Inferior parietal cortex (tissue), 1 donor: Measurements from ENCODE around the gene ATIC.

ENCODE experiments used
- DNase-seq: peaks from one replicate; pipeline ENCODE4 v3.0.0-alpha.2; 2016; ENCODE audit errors: extremely low spot score

Gene ATIC

DNA sequence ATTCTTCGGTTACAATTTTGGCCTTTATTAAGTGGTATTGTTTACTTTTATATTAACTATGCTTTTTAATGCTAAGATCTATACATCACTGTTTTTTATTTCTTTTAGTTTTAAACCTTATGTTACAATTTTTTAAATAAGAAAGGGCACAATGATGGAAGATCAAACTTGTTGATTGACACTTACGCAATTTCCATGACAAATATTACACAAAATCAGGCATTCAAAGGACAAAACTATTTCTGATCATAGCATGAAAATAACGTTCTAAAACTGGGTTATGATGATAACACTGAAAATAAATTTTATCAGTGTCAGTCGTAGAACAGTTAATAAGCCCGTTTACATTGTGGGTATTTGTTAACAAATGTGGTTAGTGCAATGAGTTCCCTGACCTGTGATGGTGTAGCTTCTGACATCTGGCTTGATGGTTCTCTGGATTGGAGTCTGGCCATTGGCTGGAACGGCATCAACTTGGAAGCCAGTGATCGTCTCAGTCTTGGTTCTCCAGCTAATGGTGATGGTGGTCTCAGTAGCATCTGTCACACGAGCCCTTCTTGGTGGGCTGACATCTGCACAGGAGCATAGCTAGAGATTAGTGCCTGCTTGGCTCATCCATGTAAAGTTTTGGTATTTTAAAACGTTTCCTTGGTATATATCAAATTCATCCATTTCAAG, 64.4 kb downstream of the ATIC start:
- DNase-seq, result no peak

DNA sequence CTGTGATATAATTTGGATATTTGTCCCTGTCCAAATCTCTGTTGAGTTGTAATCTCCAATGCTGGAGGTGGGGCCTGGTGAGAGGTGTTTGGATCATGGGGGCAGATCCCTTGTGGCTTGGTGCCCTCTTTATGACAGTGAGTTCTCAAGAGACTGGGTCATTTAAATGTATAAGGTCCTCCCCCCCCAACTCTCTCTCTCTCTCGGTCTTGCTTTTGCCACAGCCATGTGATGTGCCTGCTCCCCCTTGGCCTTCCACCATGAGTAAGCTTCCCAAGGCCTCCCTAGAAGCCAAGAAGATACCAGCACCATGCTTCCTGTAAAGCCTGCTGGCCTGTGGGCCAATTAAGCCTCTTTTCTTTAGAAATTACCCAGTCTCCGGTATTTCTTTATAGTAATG, 65.4 kb downstream of the ATIC start:
- DNase-seq, result no peak

DNA sequence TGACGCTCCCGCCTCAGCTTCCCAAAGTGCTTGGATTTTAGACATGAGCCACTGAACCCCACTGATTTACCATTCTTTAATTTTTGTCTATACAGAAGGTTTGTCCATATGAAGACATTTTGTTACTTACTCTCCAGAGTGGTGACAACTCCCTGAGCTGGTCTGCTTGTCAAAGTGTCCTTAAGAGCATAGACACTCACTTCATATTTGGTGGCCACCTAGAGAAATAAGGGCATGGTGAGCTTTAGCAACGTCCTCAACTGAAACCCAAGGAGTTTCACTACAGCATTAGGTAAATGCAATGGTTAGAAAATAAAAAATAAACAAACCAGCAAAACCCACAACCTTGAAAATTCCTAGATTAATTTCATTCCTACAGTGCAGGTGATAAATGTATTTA, 66.2 kb downstream of the ATIC start:
- no peak for DNase-seq

DNA sequence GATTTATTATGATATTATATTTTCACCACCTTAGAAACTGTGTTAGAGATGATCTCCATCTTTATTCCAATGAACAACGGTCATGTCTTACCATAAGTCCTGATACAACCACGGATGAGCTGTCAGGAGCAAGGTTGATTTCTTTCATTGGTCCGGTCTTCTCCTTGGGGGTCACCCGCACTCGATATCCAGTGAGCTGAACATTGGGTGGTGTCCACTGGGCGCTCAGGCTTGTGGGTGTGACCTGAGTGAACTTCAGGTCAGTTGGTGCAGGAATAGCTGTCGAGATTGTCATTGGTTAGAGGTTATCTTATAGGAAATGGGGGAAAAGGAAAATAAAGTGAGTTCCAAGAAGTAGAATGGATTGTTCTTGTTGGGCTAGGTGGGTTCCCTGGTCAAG, 67.2 kb downstream of the ATIC start:
- DNase-seq, result no peak

DNA sequence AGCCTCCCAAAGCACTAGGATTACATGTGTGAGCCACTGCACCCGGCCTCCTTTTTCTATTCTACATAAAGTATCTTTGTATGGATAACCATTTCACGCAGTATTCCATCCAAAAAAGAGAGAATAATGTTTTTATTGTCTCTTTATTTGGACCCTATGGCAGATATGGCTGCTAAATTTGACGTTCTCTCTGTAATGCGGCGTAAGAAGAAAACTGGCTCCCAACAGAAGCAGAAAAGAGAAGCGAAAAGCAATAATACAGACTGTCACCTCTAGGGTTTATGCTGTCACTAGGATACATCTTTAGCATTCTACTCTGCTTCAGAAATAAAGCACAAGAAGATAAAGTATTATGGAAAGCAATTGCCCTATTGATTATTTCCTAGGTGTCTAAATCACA, 68.1 kb downstream of the ATIC start:
- DNase-seq, result no peak

DNA sequence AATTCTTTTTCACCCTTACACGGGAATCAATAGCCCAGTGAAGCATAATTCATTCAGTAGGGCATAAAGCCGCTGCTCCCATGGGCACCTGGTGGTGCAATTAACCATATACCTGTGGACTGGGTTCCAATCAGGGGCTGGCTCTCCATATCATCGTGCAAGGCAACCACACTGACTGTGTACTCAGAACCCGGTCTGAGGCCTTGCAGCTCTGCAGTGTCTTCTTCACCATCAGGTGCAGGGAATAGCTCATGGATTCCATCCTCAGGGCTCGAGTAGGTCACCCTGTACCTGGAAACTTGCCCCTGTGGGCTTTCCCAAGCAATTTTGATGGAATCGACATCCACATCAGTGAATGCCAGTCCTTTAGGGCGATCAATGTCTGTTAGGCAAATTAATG, 68.8 kb downstream of the ATIC start:
- no peak for DNase-seq

DNA sequence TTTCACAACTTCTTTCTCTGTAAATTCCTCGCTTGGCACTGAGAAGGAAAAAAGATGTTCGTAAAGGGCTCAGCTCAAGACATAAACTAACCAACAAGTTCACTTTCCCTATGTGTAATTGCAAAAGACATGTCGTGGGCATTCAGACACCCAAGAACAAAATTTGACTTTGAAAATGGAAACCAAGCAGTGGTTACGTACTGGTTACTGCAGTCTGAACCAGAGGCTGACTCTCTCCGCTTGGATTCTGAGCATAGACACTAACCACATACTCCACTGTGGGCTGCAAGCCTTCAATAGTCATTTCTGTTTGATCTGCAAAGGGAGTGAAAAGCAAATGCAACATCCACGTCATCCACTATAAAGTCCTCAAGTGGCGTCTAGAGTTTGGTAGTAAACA, 70.2 kb downstream of the ATIC start:
- DNase-seq, result no peak

DNA sequence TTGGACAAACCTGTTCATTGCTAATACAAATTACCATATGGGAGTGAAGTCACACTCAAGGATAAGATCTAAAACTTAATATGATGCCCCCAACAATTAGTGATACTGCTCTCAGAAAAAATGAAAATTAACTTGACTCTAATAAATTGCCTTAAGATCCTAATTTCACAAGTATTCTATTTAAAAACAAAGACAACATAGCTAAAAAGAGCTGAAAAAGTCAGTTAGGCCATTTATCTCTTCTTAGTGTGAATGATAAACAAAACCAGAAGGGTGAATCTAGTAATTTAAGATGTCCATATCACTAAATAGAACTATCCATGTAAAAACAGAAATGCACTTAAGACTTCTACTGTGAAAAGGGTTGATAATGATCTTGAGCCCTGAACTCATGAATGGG, 70.6 kb downstream of the ATIC start:
- DNase-seq, result no peak

DNA sequence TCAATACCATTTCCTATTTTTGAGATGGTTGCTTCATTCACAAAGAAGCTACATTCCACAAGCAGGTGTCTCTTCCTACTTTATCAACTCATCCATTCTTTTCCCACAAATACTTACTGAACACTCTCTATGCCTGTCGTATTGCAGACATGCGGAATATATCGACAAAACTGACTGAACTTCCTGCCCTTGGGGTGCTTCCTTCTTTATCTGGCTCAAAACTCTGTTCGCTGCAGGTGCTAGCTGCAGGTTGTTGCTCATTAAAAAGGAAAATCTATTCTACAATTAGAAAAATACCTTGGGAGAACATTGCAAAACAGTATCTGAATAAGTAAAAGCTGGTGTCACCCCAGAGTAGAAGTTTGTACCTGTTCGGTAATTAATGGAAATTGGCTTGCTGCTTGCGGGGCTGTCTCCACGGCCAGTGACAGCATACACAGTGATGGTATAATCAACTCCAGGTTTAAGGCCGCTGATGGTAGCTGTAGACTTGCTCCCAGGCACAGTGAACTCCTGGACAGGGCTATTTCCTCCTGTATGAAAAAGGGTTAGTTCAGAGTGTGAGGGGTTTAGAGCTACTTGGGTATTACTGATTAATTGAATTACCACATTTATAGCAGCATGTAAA, 71.9 kb downstream of the ATIC start:
- DNase-seq, result no peak

DNA sequence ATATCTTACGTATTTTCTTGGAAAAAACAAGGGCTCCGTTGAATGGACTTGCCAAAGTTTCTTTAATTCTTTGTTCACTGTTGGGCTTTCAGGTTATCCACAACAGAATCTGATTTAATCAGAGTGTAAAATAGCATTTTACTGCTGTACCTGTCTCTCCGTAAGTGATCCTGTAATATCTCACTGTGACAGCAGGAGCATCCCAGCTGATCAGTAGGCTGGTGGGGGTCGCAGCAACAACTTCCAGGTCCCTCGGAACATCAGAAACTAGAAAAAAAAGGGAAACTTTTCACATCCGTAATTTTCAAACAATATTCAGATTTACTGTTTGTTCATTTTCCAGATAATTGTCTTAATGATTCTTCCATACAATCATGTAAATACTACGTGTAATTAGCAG, 72.9 kb downstream of the ATIC start:
- DNase-seq, result no peak

DNA sequence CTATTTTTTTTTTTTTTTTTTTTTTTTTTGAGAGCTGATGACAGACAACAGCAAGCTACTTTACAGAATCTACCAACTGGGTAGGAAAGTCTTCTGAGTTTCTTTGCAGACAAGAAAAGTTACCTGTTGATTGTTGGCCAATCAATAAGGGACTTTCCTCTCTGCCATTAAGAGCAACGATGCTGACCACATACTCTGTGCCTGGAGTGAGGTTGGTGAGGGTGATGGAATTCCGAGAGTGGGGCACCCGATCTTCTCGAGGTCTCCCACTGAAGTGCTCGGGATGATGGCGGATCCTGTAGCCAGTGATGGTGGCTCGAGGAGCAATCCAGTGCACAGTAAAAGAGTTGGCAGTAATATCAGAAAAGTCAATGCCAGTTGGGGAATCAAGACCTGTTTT, 74.7 kb downstream of the ATIC start:
- no peak for DNase-seq

DNA sequence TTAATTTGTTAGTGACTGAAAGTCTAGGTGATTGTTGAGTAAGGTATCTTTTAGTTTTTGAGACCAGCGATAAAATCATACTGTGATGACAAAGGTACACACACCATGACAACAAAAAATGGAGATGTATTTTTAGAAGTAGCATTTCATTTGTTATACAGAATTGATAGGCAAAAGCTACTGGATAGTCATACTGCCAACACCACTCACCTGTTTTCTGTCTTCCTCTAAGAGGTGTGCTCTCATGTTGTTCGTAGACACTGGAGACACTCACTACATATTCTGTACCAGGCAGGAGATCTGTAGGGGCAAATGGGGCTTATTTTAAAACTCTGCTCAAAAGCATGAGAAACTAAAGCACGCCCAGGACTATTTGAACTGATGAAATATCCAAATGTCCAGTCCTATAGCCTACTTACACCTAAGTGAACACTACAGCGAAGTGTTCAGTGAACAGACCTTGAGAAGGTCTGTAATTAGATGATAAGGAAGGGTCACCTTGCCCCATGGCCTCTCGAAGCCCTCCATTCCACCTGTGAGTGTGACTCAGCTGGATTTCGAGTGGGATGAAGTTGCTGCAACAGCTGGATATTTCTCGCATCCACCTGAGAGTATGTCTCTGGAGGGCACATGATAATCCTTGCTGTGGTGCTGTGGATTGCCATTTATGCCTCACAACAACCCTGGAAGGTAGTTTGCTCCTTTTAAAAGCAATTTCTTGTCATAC, 76.3 kb downstream of the ATIC start:
- DNase-seq, result no peak

DNA sequence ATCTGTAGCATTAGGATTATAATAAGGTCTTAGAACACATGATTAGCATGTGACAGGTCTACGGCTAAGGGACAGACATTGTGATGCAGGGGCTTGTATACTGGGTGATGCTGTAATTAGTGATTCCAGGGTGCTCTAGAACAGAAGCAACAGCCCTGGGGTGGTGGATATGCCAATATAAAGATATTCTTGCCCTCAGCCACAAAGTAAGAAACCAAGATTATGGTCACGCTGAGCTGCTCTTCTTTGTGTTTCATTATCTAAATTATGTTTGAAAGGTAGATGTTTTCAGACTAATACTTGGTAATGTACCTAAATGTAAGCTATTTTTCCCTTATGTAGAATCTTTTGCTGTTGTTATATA, 78.7 kb downstream of the ATIC start:
- DNase-seq, result no peak

DNA sequence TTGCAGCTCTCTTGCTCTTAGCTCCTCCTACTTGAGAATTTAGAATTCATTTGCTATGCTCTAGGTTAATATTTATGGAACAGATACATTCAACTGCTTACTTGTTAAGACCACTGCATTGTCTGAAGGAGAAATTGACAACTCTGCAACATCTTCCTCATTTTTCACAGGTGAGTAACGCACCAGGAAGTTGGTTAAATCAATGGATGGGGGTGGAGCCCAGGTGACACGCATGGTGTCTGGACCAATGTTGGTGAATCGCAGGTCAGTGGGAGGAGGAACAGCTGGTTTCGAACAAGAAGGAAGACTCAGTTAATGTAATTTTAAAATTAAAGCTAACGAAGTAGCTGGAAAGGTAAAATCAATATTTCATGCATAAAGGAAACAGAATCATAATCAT, 79.7 kb downstream of the ATIC start:
- DNase-seq, result no peak

DNA sequence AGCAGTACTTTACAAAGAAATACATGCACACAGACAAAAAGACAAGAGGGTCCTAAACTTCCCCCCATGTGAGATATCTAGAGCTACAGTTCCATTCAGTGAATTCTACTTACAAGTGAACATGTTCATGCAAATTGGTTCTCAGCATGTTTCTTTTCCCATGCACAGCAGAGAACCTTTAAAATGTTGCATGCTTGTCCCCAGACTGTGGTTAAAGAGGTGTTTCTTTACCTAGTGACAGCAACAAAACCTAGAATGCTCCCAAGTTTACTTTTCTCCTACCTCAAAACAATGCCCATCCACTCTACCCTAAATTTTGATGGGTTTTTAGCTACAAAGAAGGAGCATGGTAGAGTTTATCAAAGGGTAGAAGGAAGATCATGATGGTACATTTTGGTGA, 80.3 kb downstream of the ATIC start:
- no peak for DNase-seq

DNA sequence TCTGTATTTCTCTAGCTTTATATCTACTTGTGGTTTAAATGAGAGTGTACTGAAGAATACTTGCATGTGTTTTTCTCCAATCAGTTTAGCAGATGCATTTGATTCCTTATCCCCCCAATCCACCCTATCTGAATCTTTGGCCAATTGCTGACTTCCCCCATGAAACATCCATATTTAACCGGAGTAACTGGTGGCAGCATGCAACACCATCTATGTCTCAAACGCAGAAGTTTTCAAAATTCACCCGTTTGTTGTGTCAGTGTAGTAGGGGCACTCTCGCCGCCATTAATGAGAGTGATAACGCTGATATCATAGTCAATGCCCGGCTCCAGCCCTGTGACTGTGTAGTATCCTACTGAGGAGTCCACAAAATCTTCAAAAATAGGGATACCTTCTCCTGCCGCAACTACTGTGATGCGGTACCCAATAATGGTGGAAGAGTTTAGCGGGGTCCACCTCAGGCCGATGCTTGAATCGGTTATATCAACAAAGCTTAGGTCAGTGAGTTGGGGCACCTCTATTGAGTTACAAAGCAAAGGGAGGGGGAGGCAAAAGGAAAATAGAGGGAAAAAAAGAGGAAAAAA, 80.9 kb downstream of the ATIC start:
- no peak for DNase-seq

DNA sequence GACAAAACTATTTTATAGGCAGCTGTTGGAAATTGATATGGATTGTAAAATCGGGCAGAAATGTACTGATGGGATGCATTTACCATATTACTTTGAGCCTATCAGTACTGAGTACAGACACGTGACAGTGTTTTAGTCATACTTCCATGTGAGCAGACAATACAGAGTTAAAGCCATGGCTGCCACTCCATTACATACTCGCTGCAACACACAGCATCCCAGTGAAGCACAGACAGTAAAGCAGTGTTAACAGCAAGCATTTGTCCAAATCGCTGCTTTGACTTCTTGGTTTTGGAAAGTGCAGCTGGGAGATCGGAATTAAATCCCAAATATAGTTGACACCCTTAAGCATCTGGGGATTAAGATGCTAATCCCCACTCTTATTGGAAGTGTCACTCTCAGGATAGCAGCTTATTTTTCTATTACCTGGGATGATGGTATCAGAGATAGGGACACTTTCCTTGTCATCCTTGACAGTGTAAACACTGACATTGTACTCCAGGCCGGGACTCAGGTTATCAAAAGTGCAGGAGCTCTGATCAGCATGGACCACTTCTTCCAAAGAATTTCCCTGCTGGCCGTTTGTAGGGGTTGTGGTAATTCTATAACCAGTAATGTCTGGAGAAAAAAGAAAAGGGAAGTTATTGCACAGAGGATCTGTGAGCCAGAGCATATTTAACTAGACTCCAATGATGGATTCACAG, 82.4 kb downstream of the ATIC start:
- DNase-seq, result no peak

DNA sequence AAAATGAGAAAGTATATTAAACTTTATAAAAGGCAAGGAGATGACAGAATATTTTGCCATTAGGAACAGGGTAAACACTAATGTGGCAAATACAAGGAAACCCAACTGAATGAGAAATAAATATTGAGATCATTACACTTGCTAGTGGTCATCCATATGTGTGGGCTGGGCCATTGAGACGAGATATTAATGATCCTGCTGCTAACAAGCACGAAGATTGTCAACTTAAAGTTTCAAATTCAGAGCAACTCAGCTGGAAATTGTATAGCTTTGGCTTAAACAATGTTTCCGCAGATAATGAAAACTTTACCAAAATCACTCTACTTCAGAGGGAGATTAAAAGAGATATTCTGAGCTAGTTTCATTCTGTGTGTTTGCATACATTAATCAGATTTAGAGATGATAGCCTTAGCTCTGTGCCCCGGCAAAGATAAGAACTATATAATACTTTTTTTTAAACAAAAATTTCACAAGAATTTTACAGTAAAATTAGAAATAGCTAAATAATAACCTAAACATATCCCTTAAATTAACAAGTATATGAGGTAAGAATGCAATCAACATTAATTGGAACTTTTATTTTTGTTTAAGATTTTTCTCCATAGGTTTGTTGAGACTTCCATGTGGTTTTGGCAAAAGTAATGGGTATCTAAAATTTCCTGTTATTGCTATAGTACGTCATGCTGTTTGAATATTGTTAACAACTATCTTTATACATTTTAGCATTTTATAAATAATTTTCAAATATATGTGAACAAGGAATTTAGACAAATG, 84.0 kb downstream of the ATIC start:
- DNase-seq, result no peak

DNA sequence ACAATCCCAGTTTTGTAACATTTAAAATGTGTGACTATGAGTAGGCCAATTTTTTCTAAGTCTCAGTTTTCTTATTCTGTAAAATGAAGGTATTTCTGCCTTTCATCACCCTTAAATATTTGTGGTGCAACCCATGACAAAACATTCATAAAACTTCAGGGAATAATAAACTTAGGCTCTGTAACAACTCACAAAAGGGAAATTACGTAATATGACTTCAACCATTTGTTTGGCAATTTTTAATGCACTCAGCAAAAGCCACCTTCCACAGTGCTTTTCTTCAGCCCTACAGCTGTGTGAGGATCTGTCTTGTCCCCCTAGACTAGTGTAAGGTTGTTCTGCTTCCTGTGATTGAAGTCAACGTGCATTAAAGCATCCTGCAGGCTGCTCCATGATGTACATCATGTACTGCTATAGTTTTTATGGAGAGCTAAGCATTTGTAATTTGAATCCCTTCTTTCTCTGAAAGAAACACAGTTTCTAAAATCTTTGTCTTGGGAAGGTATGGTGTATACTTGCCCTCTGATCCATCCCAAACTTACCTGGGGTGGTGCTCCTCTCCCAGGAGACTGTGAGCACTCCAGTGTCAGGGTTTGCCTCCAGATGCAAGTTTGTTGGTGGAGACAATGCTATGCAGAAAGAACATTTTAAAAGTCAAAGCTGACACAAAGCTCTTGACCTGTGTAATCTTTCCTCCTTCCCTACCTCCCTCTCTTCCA, 84.9 kb downstream of the ATIC start:
- DNase-seq, result no peak

DNA sequence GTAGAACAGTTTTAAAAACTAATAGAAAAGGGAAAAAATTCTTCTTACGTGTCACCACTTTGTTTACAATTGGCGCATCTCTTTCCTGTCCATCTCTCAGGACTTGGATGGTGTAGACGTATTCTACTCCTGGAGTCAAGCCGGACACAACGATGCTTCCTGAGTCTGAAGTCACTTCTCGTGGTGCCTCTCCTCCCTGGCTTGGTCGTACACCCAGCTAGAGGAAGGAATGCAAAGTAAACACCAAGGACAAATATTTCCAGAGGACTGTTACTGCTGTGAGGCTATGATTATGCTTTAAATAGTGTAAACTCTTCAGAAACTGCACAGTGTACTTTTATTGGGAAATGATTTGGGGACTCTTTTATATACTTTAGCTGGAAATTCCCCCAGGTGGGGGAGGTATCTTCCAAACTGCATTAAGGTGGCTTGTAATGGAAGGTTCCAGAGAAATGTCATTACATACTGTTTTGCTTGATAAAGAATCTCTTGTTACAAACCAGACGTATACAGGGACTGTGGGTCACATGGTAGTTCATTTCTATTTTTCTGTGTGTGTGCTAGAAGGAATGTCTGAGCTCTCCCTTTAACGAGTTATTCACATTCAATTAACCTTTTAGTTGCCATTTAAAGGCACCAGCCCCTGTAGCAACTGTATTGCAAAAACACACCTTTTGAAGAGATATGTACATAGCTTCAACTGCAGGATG, 85.9 kb downstream of the ATIC start:
- no peak for DNase-seq
